ENCODE data around the gene ANKRD18A. TPM values are rescaled to one million over a fixed set of nuclear protein-coding genes. Genes with fewer than 3 reads are reported as not detected.
"Not testable (repeated sequence)": the region's sequence is repeated elsewhere in the genome, so short reads cannot be mapped to it uniquely, and the experiment has no call there.

The ANKRD18A gene
- total and polyA plus RNA-seq, 2 donors (not counting 1 experiment from before 2014, with no cell fraction given): not detected

DNA sequence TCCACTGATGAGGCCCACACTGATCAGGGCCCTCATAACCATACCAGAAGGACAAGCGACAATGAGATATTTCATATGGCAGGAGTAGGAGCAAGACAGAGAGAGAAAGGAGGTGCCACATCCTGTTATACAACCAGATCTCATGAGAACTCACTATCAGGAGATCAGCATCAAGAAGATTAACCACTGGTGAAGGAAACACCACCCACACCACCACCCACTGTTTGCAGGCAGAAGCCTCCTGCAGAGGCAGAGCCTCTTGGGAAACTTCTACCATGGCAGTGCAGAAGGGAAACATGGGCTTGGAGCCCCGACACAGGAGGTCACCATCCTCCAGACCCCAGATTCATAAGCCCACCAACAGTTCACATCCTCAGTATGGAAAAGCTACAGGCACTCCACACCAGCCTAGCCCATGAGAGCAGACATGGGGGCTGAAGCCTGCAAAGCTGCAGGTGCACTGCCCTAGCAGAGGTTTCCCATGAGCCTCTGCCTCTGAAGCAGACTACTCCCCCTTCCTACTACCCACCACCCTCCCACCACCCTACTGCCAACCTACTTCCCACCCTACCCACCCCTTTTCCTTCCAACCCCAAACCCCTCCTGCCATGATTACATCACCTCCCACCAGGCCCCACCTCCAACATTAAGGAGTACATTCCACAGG is 73.8 kb downstream of the ANKRD18A start:
- H3K9ac ChIP-seq (ENCODE audit: low read length); H3K36me3 ChIP-seq (replicated peaks in 1 of 2; ENCODE audit: control extremely low read depth in 1 of 2, control insufficient read depth in 1 of 2, extremely low read depth in 1 of 2, insufficient read depth in 2 of 2, low read length in 1 of 2); H3K4me1 Mint-ChIP-seq; CTCF ChIA-PET; H3K9me3 Mint-ChIP-seq (ENCODE audit: insufficient read depth); H3K27me3 ChIP-seq (replicated peaks in 1 of 4; ENCODE audit: control extremely low read depth in 1 of 4, control insufficient read depth in 3 of 4, insufficient read depth in 4 of 4, low read length in 3 of 4); POLR2A ChIA-PET; intact Hi-C loops (cut with micrococcal nuclease); H3K9me3 ChIP-seq (ENCODE audit: control extremely low read depth in 1 of 3, control insufficient read depth in 2 of 3, insufficient read depth in 1 of 3, low read length in 2 of 3); DNase-seq; H3K4me1 ChIP-seq (ENCODE audit: control insufficient read depth in 2 of 2, insufficient read depth in 2 of 2, low read length in 2 of 2); H4K20me1 ChIP-seq (ENCODE audit: control insufficient read depth, insufficient read depth, low read length, poor library complexity, severe bottlenecking); H3K4me3 ChIP-seq (ENCODE audit: control extremely low read depth in 1 of 5, extremely low read depth in 1 of 5, insufficient read depth in 1 of 5, low read depth in 2 of 5, low read length in 4 of 5); ATAC-seq (ENCODE audit: low read depth); H3K27me3 Mint-ChIP-seq; H3K27ac ChIP-seq (ENCODE audit: low read length in 2 of 2); H3K4me2 ChIP-seq (replicated peaks; ENCODE audit: low read depth, low read length, poor library complexity, severe bottlenecking); H3K4me3 Mint-ChIP-seq; H3K27ac Mint-ChIP-seq; H3K79me2 ChIP-seq (ENCODE audit: control insufficient read depth, insufficient read depth, low read length); H2AFZ ChIP-seq (ENCODE audit: insufficient read depth, low read depth, low read length, poor library complexity, severe bottlenecking): not testable (repeated sequence)
- no CpG with 5 or more reads among the region's 2 CpGs for WGBS (ENCODE audit: insufficient coverage)

DNA sequence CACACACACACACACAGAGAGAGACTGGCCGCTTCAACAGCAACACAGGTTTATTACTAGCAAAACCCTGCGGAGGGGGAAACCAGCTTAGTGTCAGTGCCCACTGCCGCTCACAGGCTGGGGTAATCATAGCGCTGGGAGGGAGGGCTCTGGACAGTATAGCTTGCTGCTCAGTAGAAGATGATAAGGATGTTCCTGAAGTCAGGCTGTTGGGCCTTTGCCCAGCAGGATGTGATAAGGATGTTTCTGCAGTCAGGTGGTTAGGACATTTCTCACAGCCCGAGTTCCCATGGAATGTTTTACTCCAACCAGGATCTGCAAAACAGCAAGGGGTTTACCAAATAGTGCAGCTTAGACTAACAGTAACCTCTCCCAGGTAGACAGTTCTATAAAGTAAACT is 79.9 kb downstream of the ANKRD18A start:
- H3K4me2 ChIP-seq (replicated peaks; ENCODE audit: low read depth, low read length, poor library complexity, severe bottlenecking); ATAC-seq (ENCODE audit: low read depth); H3K4me3 Mint-ChIP-seq; H3K27me3 ChIP-seq (replicated peaks in 1 of 4; ENCODE audit: control extremely low read depth in 1 of 4, control insufficient read depth in 3 of 4, insufficient read depth in 4 of 4, low read length in 3 of 4); DNase-seq; H3K79me2 ChIP-seq (ENCODE audit: control insufficient read depth, insufficient read depth, low read length); POLR2A ChIA-PET; H3K4me3 ChIP-seq (ENCODE audit: control extremely low read depth in 1 of 5, extremely low read depth in 1 of 5, insufficient read depth in 1 of 5, low read depth in 2 of 5, low read length in 4 of 5); H3K9ac ChIP-seq (ENCODE audit: low read length); intact Hi-C loops (cut with micrococcal nuclease); H3K9me3 Mint-ChIP-seq (ENCODE audit: insufficient read depth); H3K36me3 ChIP-seq (replicated peaks in 1 of 2; ENCODE audit: control extremely low read depth in 1 of 2, control insufficient read depth in 1 of 2, extremely low read depth in 1 of 2, insufficient read depth in 2 of 2, low read length in 1 of 2); H3K9me3 ChIP-seq (ENCODE audit: control extremely low read depth in 1 of 3, control insufficient read depth in 2 of 3, insufficient read depth in 1 of 3, low read length in 2 of 3); H2AFZ ChIP-seq (ENCODE audit: insufficient read depth, low read depth, low read length, poor library complexity, severe bottlenecking); H3K4me1 Mint-ChIP-seq; H4K20me1 ChIP-seq (ENCODE audit: control insufficient read depth, insufficient read depth, low read length, poor library complexity, severe bottlenecking); H3K27ac Mint-ChIP-seq; H3K4me1 ChIP-seq (ENCODE audit: control insufficient read depth in 2 of 2, insufficient read depth in 2 of 2, low read length in 2 of 2); H3K27ac ChIP-seq (ENCODE audit: low read length in 2 of 2): not testable (repeated sequence)
- peaks cover 15% of the 10 kb centered on the region for H3K27me3 Mint-ChIP-seq
- WGBS (ENCODE audit: insufficient coverage): 74% methylated on average over 2 of the region's 5 CpGs
- CTCF ChIA-PET: interaction anchor here (0.6 kb wide), 1 partner anchor 294 kb away, joined by 3 read pairs; no protein-coding TSS in a partner anchor
